Effector memory CD4-positive, alpha-beta T cell (primary cell): Measurements from ENCODE around the gene MAP3K5.

Experiments
- DNase-seq, 3 donors: peaks; one replicate each; pipeline ENCODE4 v3.0.0-alpha.2; 2020
- H3K27ac ChIP-seq: 2 replicates; pipeline ENCODE4 v1.7.0; 2013; ENCODE audit warnings: mild to moderate bottlenecking, low read length, moderate library complexity; ENCODE audit not compliant: insufficient read depth, poor library complexity, severe bottlenecking
- H3K27me3 ChIP-seq: replicated peaks from 2 replicates; pipeline ENCODE4 v1.7.0; 2013; ENCODE audit warnings: mild to moderate bottlenecking, low read length; ENCODE audit not compliant: insufficient read depth, control insufficient read depth, poor library complexity, severe bottlenecking
- H3K36me3 ChIP-seq: 2 replicates; pipeline ENCODE4 v1.7.0; 2013; ENCODE audit warnings: mild to moderate bottlenecking, low read length, moderate library complexity; ENCODE audit not compliant: control insufficient read depth, insufficient read depth
- H3K4me1 ChIP-seq: 2 replicates; pipeline ENCODE4 v1.7.0; 2013; ENCODE audit warnings: low read length, mild to moderate bottlenecking; ENCODE audit not compliant: control insufficient read depth, insufficient read depth, poor library complexity, severe bottlenecking
- H3K4me3 ChIP-seq: 2 replicates; pipeline ENCODE4 v1.7.0; 2013; ENCODE audit warnings: low read length, low read depth, mild to moderate bottlenecking; ENCODE audit not compliant: insufficient read depth, poor library complexity, severe bottlenecking
- H3K9me3 ChIP-seq: 2 replicates; pipeline ENCODE4 v1.7.0; 2013; ENCODE audit warnings: mild to moderate bottlenecking, low read length, moderate library complexity; ENCODE audit not compliant: control insufficient read depth

The MAP3K5 gene

GRCh38 chr6:136641166-136641565, 151.1 kb downstream of the MAP3K5 start:
- H3K36me3 ChIP-seq = peaks cover 18% of the 10 kb centered on the region
- no peaks in the 10 kb centered on the region for H3K9me3 ChIP-seq
- DNase-seq = no peak
- no peak overlapping the region for H3K27ac ChIP-seq
- no peak overlapping the region for H3K4me3 ChIP-seq
- peaks cover 3% of the 10 kb centered on the region for H3K4me1 ChIP-seq
- no peaks in the 10 kb centered on the region for H3K27me3 ChIP-seq

DNA sequence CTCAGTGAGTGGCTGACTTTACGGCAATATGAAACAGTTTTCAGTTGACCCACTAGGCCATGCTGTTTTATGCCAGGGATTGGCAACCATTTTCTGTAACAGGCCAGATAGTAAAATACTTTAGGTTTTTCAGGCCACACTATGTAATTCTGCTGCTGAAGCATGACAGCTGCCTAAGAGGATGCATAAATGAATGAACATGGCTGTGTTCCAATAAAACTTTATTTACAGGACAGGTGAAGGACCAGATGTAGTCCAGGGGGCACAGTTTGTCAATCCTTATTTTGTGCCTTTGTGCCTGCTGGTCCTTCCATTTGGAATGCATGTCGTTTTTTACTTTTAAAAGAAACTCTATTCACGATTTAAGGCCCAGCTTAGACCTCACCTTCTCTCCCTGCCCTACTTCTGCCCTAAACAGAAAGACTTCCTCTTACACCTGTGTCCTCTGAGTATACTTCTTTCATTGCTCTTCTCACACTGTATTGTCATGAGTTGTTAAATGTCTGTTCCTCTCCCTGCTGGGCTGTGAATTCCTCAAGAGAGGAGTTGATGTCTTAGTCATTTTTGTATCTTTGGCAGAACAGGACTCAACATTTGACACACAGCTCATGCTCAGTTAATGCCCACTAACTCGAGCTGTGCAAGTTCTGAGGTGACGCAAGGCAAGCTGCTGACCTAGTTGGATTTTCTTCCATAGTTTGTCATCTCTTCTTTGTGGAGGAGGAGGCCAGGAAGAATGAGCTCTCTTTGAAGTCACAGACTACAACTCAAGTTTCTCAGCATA, 152.0 kb downstream of the MAP3K5 start:
- no peak for DNase-seq
- Histone ChIP-seq H3K4me3 (no peak overlapping the region), H3K36me3 (peaks cover 20% of the 10 kb centered on the region), H3K27me3 (no peaks in the 10 kb centered on the region), H3K9me3 (no peaks in the 10 kb centered on the region), H3K27ac (no peak overlapping the region), H3K4me1 (peaks cover 3% of the 10 kb centered on the region)

- Histone ChIP-seq H3K27me3 (no peaks in the 10 kb centered on the region), H3K4me3 (no peak overlapping the region), H3K36me3 (peaks cover 20% of the 10 kb centered on the region), H3K9me3 (no peaks in the 10 kb centered on the region), H3K4me1 (peaks cover 3% of the 10 kb centered on the region), H3K27ac (no peak overlapping the region)
- no peak for DNase-seq
Observed at GRCh38 chr6:136639702-136640101, 152.6 kb downstream of the MAP3K5 start.

GRCh38 chr6:136635615-136636014, 156.7 kb downstream of the MAP3K5 start:
- Histone ChIP-seq H3K9me3 (no peaks in the 10 kb centered on the region), H3K4me3 (no peak overlapping the region), H3K4me1 (no peaks in the 10 kb centered on the region), H3K27me3 (no peaks in the 10 kb centered on the region), H3K27ac (no peak overlapping the region), H3K36me3 (peaks cover 23% of the 10 kb centered on the region)
- DNase-seq = no peak

GRCh38 chr6:136633355-136633754, 158.9 kb downstream of the MAP3K5 start:
- Histone ChIP-seq H3K9me3 (no peaks in the 10 kb centered on the region), H3K4me1 (no peaks in the 10 kb centered on the region), H3K27ac (no peak overlapping the region), H3K36me3 (peaks cover 26% of the 10 kb centered on the region), H3K27me3 (no peaks in the 10 kb centered on the region), H3K4me3 (no peak overlapping the region)
- no peak for DNase-seq

- H3K36me3 ChIP-seq = peaks cover 7% of the 10 kb centered on the region
- no peaks in the 10 kb centered on the region for H3K27me3 ChIP-seq
- H3K4me3 ChIP-seq = no peak overlapping the region
- DNase-seq = no peak
- no peaks in the 10 kb centered on the region for H3K9me3 ChIP-seq
- no peaks in the 10 kb centered on the region for H3K4me1 ChIP-seq
- H3K27ac ChIP-seq = no peak overlapping the region
Observed at GRCh38 chr6:136628996-136629395, 163.3 kb downstream of the MAP3K5 start.

DNA sequence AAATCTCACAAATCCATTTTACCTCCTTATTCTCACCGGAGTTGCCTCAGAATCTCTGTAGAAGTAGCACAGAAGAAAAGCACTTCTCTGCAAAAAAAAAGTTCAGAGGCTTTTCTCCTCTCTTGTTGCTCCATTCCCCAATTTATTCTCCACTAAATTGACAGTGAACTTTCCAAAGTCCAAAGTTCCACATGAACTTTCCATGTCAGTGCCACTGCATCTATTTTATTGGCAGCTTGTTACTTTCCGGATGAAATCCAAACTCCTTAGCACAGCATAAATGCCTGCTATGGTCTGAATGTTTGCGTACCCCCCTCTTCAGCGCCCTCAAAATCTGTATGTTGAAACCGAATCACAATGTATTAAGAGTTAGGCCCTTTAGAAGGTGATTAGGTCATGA, 165.1 kb downstream of the MAP3K5 start:
- no peak overlapping the region for H3K4me3 ChIP-seq
- H3K9me3 ChIP-seq = no peaks in the 10 kb centered on the region
- H3K27me3 ChIP-seq = no peaks in the 10 kb centered on the region
- no peaks in the 10 kb centered on the region for H3K4me1 ChIP-seq
- no peak overlapping the region for H3K27ac ChIP-seq
- DNase-seq = no peak
- H3K36me3 ChIP-seq = peaks cover 17% of the 10 kb centered on the region

GRCh38 chr6:136625293-136625692, 167.0 kb downstream of the MAP3K5 start:
- H3K36me3 ChIP-seq = peaks cover 26% of the 10 kb centered on the region
- no peaks in the 10 kb centered on the region for H3K9me3 ChIP-seq
- H3K4me1 ChIP-seq = no peaks in the 10 kb centered on the region
- DNase-seq = no peak
- H3K27me3 ChIP-seq = no peaks in the 10 kb centered on the region
- no peak overlapping the region for H3K4me3 ChIP-seq
- H3K27ac ChIP-seq = no peak overlapping the region

GRCh38 chr6:136624347-136624746, 167.9 kb downstream of the MAP3K5 start:
- H3K27me3 ChIP-seq = no peaks in the 10 kb centered on the region
- H3K4me3 ChIP-seq = no peak overlapping the region
- no peaks in the 10 kb centered on the region for H3K9me3 ChIP-seq
- no peaks in the 10 kb centered on the region for H3K4me1 ChIP-seq
- peaks cover 31% of the 10 kb centered on the region for H3K36me3 ChIP-seq
- DNase-seq = no peak
- H3K27ac ChIP-seq = no peak overlapping the region

GRCh38 chr6:136618086-136618485, 174.2 kb downstream of the MAP3K5 start:
- H3K36me3 ChIP-seq = peaks cover 44% of the 10 kb centered on the region

More at GRCh38 chr6:136618086-136618485, 174.2 kb downstream of the MAP3K5 start:
- no peak overlapping the region for H3K4me3 ChIP-seq
- no peaks in the 10 kb centered on the region for H3K4me1 ChIP-seq
- H3K9me3 ChIP-seq = no peaks in the 10 kb centered on the region
- H3K27me3 ChIP-seq = no peaks in the 10 kb centered on the region
- no peak for DNase-seq
- H3K27ac ChIP-seq = no peak overlapping the region
